GM23338 (cell line): ENCODE measurements around the gene DPYD. TPM values are rescaled to one million over a fixed set of nuclear protein-coding genes. Genes with fewer than 3 reads are reported as not detected.

ENCODE experiments used
- ATAC-seq: fragments of 200-7000 bp; cut with Tn5 transposase; 3 replicates; pipeline ENCODE4 v1.9.1; 2020
- DNase-seq: peaks from one replicate; pipeline ENCODE4 v3.0.0-alpha.2; 2015; ENCODE audit warnings: low spot score
- H2AFZ ChIP-seq: fragments of 200-600 bp; sonication (generic); 2 replicates; pipeline ENCODE4 v1.8.0; 2016; ENCODE audit warnings: antibody characterized with exemption, mild to moderate bottlenecking, moderate library complexity
- H3F3A ChIP-seq: fragments of 200-600 bp; sonication (generic); replicated peaks from 2 replicates; pipeline ENCODE4 v1.8.0; 2017; ENCODE audit warnings: antibody characterized with exemption, mixed run types, low read depth
- H3K27ac ChIP-seq: fragments of 200-600 bp; sonication (generic); 2 replicates; pipeline ENCODE4 v1.6.1; 2016; ENCODE audit warnings: low read depth
- H3K27me3 ChIP-seq: fragments of 200-600 bp; sonication (generic); 2 replicates; pipeline ENCODE4 v1.8.0; 2016; ENCODE audit warnings: mild to moderate bottlenecking, mixed run types, moderate library complexity; ENCODE audit not compliant: insufficient read depth
- H3K36me3 ChIP-seq: fragments of 200-600 bp; sonication (generic); 2 replicates; pipeline ENCODE4 v1.8.0; 2016; ENCODE audit warnings: mild to moderate bottlenecking; ENCODE audit not compliant: insufficient read depth
- H3K4me1 ChIP-seq: fragments of 200-600 bp; sonication (generic); 2 replicates; pipeline ENCODE4 v1.8.0; 2016; ENCODE audit warnings: mild to moderate bottlenecking, moderate library complexity; ENCODE audit not compliant: insufficient read depth
- H3K4me2 ChIP-seq: fragments of 200-600 bp; sonication (generic); 2 replicates; pipeline ENCODE4 v1.7.1; 2017; ENCODE audit warnings: mixed run types
- H3K4me3 ChIP-seq: fragments of 200-600 bp; sonication (generic); 2 replicates; pipeline ENCODE4 v1.6.1; 2016; ENCODE audit warnings: mixed run types
- H3K79me2 ChIP-seq: fragments of 200-600 bp; sonication (generic); replicated peaks from 2 replicates; pipeline ENCODE4 v1.8.0; 2017; ENCODE audit warnings: mild to moderate bottlenecking; ENCODE audit not compliant: insufficient read depth
- H3K9me2 ChIP-seq: fragments of 200-600 bp; sonication (generic); 2 replicates; pipeline ENCODE4 v1.8.0; 2017; ENCODE audit not compliant: insufficient read depth
- H4K20me1 ChIP-seq: fragments of 200-600 bp; sonication (generic); replicated peaks from 2 replicates; pipeline ENCODE4 v1.8.0; 2017; ENCODE audit warnings: mild to moderate bottlenecking; ENCODE audit not compliant: insufficient read depth
- H3K27ac Mint-ChIP-seq: 2 replicates; pipeline ENCODE4 v1.8.0; 2020; ENCODE audit warnings: inconsistent platforms, mild to moderate bottlenecking, moderate library complexity, mixed read lengths
- H3K27me3 Mint-ChIP-seq: 3 replicates; pipeline ENCODE4 v1.8.0; 2022; ENCODE audit warnings: low read depth, mild to moderate bottlenecking, moderate library complexity, mixed read lengths, inconsistent platforms; ENCODE audit not compliant: insufficient read depth, poor library complexity
- H3K36me3 Mint-ChIP-seq: 3 replicates; pipeline ENCODE4 v1.8.0; 2021; ENCODE audit warnings: low read depth, mild to moderate bottlenecking, inconsistent platforms, moderate library complexity, mixed read lengths
- H3K4me1 Mint-ChIP-seq: 3 replicates; pipeline ENCODE4 v1.8.0; 2020; ENCODE audit warnings: mild to moderate bottlenecking, inconsistent platforms, mixed read lengths
- H3K4me3 Mint-ChIP-seq: 3 replicates; pipeline ENCODE4 v1.8.0; 2021; ENCODE audit warnings: moderate library complexity, mild to moderate bottlenecking, inconsistent platforms, mixed read lengths
- H3K9me3 Mint-ChIP-seq: 3 replicates; pipeline ENCODE4 v1.8.0; 2020; ENCODE audit warnings: moderate library complexity, mild to moderate bottlenecking, inconsistent platforms, mixed read lengths
- CREB1 ChIP-seq: fragments of 250-450 bp; sonication (Bioruptor Pico); IDR thresholded peaks from 2 replicates; pipeline ENCODE4 v1.5.0; 2020; ENCODE audit warnings: low read depth, mild to moderate bottlenecking, moderate library complexity
- EZH2 ChIP-seq: fragments of 200-600 bp; sonication (generic); IDR thresholded peaks from one replicate; pipeline ENCODE4 v1.8.0; 2017; ENCODE audit warnings: antibody characterized with exemption, mild to moderate bottlenecking, low read depth; ENCODE audit not compliant: unreplicated experiment
- EZH2phosphoT487 ChIP-seq: fragments of 200-600 bp; sonication (generic); IDR thresholded peaks from one replicate; pipeline ENCODE4 v1.8.1; 2018; ENCODE audit warnings: antibody characterized with exemption; ENCODE audit not compliant: unreplicated experiment
- JUNB ChIP-seq: IDR thresholded peaks from one replicate; pipeline ENCODE4 v1.6.1; 2016; ENCODE audit warnings: antibody characterized with exemption; ENCODE audit not compliant: unreplicated experiment
- NANOG ChIP-seq: IDR thresholded peaks from 2 replicates; pipeline ENCODE4 v1.6.1; 2016; ENCODE audit warnings: antibody characterized with exemption, borderline replicate concordance
- POLR2AphosphoS5 ChIP-seq: IDR thresholded peaks from 2 replicates; pipeline ENCODE4 v1.6.1; 2016; ENCODE audit warnings: antibody characterized with exemption, low read depth
- ZNF114 ChIP-seq: fragments of 250-450 bp; sonication (Bioruptor Pico); IDR thresholded peaks from 2 replicates; pipeline ENCODE4 v1.5.0; 2020; ENCODE audit warnings: mild to moderate bottlenecking, moderate library complexity
- ZNF331 ChIP-seq: fragments of 250-450 bp; sonication (Bioruptor Pico); IDR thresholded peaks from 2 replicates; pipeline ENCODE4 v1.5.0; 2020; ENCODE audit warnings: low read depth, mild to moderate bottlenecking, moderate library complexity
- polyA plus RNA-seq: library from polyadenylated mRNA; unstranded; fragments of >200 nt; fragmentation: Nextera tagmentation; extraction: Ambion mirVana; gene quantifications from 2 replicates; pipeline ENCODE4 v1.2.1, GENCODE V29; 2016
- total RNA-seq: library from RNA; depleted of rRNA; stranded (reverse); fragments of >200 nt; shearing (Covaris generic); gene quantifications from 2 replicates; pipeline ENCODE4 v1.2.3, GENCODE V29; 2014
- TF ChIP-seq, protein P1 (sequence below): IDR thresholded peaks from one replicate; pipeline ENCODE4 v1.6.1; 2018; ENCODE audit warnings: antibody characterized with exemption; ENCODE audit not compliant: unreplicated experiment
- TF ChIP-seq, protein P2 (sequence below), 2 experiments: fragments of 200-600 bp in 1 of 2; sonication (generic) in 1 of 2; conservative IDR thresholded peaks; 2 replicates each; pipeline versions ENCODE4 v1.5.1 to v1.6.1; 2016 to 2017; ENCODE audit warnings: antibody characterized with exemption in 2 of 2, low read depth in 2 of 2, mild to moderate bottlenecking in 2 of 2, moderate library complexity in 1 of 2
- TF ChIP-seq, protein P3 (sequence below): IDR thresholded peaks from 2 replicates; pipeline ENCODE4 v1.6.1; 2016; ENCODE audit warnings: antibody characterized with exemption
- TF ChIP-seq, protein P4 (sequence below): fragments of 250-450 bp; sonication (Bioruptor Pico); IDR thresholded peaks from 2 replicates; pipeline ENCODE4 v1.5.0; 2020; ENCODE audit warnings: mild to moderate bottlenecking, moderate library complexity

DPYD gene
- total and polyA plus RNA-seq, 2 experiments from 2014 or later: 0.50 to 1.6 TPM

DNA sequence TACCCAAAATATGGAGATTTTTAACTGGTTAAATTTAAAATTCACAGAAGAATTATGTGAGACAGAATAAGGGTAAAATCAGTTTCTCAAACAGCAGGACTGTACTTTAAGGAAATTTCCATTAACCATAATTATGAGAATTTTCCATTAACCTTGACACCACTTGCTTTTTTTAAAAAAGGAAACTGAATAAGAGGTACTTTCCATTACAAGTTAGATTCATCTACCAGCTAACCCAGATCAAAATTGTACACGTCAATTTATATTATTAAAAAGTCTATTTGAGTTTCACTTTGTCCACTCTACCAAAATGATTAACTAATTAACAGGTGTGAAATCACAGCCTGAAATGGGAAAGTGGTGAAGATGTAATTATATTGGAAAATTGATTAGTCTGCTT is 414.5 kb downstream of the DPYD start:
- H3K27me3 Mint-ChIP-seq: no peaks in the 10 kb centered on the region
- Histone ChIP-seq H3K4me2 (no peak overlapping the region), H3K79me2 (no peaks in the 10 kb centered on the region), H3K4me1 (no peaks in the 10 kb centered on the region), H3K9me2 (no peaks in the 10 kb centered on the region), H3K27me3 (no peaks in the 10 kb centered on the region), H3K4me3 (no peak overlapping the region), H4K20me1 (no peaks in the 10 kb centered on the region), H3K36me3 (no peaks in the 10 kb centered on the region), H3K27ac (no peak overlapping the region), H2AFZ (no peak overlapping the region), H3F3A (no peaks in the 10 kb centered on the region)
- no peaks in the 10 kb centered on the region for H3K36me3 Mint-ChIP-seq
- no peaks in the 10 kb centered on the region for H3K9me3 Mint-ChIP-seq
- H3K4me1 Mint-ChIP-seq: no peaks in the 10 kb centered on the region; the same call in 2 of the 3 replicates
- DNase-seq (no peak), ATAC-seq (no peak)
- no peak overlapping the region for H3K27ac Mint-ChIP-seq
- TF ChIP-seq EZH2phosphoT487 (no peak), JUNB (no peak), NANOG (no peak), ZNF114 (CRISPR knock-in tag) (no peak), CREB1 (CRISPR knock-in tag) (no peak), ZNF331 (CRISPR knock-in tag) (no peak), EZH2 (no peak), POLR2AphosphoS5 (no peak)
- TF ChIP-seq, protein P1, sequence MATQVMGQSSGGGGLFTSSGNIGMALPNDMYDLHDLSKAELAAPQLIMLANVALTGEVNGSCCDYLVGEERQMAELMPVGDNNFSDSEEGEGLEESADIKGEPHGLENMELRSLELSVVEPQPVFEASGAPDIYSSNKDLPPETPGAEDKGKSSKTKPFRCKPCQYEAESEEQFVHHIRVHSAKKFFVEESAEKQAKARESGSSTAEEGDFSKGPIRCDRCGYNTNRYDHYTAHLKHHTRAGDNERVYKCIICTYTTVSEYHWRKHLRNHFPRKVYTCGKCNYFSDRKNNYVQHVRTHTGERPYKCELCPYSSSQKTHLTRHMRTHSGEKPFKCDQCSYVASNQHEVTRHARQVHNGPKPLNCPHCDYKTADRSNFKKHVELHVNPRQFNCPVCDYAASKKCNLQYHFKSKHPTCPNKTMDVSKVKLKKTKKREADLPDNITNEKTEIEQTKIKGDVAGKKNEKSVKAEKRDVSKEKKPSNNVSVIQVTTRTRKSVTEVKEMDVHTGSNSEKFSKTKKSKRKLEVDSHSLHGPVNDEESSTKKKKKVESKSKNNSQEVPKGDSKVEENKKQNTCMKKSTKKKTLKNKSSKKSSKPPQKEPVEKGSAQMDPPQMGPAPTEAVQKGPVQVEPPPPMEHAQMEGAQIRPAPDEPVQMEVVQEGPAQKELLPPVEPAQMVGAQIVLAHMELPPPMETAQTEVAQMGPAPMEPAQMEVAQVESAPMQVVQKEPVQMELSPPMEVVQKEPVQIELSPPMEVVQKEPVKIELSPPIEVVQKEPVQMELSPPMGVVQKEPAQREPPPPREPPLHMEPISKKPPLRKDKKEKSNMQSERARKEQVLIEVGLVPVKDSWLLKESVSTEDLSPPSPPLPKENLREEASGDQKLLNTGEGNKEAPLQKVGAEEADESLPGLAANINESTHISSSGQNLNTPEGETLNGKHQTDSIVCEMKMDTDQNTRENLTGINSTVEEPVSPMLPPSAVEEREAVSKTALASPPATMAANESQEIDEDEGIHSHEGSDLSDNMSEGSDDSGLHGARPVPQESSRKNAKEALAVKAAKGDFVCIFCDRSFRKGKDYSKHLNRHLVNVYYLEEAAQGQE: no peak
- TF ChIP-seq, protein P2, sequence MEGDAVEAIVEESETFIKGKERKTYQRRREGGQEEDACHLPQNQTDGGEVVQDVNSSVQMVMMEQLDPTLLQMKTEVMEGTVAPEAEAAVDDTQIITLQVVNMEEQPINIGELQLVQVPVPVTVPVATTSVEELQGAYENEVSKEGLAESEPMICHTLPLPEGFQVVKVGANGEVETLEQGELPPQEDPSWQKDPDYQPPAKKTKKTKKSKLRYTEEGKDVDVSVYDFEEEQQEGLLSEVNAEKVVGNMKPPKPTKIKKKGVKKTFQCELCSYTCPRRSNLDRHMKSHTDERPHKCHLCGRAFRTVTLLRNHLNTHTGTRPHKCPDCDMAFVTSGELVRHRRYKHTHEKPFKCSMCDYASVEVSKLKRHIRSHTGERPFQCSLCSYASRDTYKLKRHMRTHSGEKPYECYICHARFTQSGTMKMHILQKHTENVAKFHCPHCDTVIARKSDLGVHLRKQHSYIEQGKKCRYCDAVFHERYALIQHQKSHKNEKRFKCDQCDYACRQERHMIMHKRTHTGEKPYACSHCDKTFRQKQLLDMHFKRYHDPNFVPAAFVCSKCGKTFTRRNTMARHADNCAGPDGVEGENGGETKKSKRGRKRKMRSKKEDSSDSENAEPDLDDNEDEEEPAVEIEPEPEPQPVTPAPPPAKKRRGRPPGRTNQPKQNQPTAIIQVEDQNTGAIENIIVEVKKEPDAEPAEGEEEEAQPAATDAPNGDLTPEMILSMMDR (conservative IDR thresholded peaks at IDR 0.05; ENCODE audit: low read depth in 2 of 2): no peak
- TF ChIP-seq, protein P3, sequence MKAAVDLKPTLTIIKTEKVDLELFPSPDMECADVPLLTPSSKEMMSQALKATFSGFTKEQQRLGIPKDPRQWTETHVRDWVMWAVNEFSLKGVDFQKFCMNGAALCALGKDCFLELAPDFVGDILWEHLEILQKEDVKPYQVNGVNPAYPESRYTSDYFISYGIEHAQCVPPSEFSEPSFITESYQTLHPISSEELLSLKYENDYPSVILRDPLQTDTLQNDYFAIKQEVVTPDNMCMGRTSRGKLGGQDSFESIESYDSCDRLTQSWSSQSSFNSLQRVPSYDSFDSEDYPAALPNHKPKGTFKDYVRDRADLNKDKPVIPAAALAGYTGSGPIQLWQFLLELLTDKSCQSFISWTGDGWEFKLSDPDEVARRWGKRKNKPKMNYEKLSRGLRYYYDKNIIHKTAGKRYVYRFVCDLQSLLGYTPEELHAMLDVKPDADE: no peak
- TF ChIP-seq, protein P4, sequence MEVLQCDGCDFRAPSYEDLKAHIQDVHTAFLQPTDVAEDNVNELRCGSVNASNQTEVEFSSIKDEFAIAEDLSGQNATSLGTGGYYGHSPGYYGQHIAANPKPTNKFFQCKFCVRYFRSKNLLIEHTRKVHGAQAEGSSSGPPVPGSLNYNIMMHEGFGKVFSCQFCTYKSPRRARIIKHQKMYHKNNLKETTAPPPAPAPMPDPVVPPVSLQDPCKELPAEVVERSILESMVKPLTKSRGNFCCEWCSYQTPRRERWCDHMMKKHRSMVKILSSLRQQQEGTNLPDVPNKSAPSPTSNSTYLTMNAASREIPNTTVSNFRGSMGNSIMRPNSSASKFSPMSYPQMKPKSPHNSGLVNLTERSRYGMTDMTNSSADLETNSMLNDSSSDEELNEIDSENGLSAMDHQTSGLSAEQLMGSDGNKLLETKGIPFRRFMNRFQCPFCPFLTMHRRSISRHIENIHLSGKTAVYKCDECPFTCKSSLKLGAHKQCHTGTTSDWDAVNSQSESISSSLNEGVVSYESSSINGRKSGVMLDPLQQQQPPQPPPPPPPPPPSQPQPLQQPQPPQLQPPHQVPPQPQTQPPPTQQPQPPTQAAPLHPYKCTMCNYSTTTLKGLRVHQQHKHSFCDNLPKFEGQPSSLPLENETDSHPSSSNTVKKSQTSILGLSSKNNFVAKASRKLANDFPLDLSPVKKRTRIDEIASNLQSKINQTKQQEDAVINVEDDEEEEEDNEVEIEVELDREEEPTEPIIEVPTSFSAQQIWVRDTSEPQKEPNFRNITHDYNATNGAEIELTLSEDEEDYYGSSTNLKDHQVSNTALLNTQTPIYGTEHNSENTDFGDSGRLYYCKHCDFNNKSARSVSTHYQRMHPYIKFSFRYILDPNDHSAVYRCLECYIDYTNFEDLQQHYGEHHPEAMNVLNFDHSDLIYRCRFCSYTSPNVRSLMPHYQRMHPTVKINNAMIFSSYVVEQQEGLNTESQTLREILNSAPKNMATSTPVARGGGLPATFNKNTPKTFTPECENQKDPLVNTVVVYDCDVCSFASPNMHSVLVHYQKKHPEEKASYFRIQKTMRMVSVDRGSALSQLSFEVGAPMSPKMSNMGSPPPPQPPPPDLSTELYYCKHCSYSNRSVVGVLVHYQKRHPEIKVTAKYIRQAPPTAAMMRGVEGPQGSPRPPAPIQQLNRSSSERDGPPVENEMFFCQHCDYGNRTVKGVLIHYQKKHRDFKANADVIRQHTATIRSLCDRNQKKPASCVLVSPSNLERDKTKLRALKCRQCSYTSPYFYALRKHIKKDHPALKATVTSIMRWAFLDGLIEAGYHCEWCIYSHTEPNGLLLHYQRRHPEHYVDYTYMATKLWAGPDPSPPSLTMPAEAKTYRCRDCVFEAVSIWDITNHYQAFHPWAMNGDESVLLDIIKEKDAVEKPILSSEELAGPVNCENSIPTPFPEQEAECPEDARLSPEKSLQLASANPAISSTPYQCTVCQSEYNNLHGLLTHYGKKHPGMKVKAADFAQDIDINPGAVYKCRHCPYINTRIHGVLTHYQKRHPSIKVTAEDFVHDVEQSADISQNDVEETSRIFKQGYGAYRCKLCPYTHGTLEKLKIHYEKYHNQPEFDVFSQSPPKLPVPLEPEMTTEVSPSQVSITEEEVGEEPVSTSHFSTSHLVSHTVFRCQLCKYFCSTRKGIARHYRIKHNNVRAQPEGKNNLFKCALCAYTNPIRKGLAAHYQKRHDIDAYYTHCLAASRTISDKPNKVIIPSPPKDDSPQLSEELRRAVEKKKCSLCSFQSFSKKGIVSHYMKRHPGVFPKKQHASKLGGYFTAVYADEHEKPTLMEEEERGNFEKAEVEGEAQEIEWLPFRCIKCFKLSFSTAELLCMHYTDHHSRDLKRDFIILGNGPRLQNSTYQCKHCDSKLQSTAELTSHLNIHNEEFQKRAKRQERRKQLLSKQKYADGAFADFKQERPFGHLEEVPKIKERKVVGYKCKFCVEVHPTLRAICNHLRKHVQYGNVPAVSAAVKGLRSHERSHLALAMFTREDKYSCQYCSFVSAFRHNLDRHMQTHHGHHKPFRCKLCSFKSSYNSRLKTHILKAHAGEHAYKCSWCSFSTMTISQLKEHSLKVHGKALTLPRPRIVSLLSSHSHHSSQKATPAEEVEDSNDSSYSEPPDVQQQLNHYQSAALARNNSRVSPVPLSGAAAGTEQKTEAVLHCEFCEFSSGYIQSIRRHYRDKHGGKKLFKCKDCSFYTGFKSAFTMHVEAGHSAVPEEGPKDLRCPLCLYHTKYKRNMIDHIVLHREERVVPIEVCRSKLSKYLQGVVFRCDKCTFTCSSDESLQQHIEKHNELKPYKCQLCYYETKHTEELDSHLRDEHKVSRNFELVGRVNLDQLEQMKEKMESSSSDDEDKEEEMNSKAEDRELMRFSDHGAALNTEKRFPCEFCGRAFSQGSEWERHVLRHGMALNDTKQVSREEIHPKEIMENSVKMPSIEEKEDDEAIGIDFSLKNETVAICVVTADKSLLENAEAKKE (CRISPR knock-in tag): no peak
- H3K4me3 Mint-ChIP-seq: no peak overlapping the region
